Activated CD4-positive, alpha-beta T cell treated with anti-CD3 and anti-CD28 coated beads for 36 hours (primary cell): ENCODE results near the gene PDILT. TPM values are rescaled to one million over a fixed set of nuclear protein-coding genes. Genes with fewer than 3 reads are reported as not detected.
"Not testable (repeated sequence)": the region's sequence is repeated elsewhere in the genome, so short reads cannot be mapped to it uniquely, and the experiment has no call there.

Experiments used
- ATAC-seq: fragments of 200-7000 bp; cut with Tn5 transposase; one replicate; pipeline ENCODE4 v1.10.0; 2021; ENCODE audit warnings: mild to moderate bottlenecking, moderate library complexity
- CTCF ChIA-PET: fragments of 350-600 bp; sonication (Branson Sonifier 250); formaldehyde crosslinking; loops from one replicate; lab custom pipeline; 2021; ENCODE audit warnings: antibody characterized with exemption; lab: Charles Lee
- POLR2A ChIA-PET: fragments of 350-600 bp; sonication (Branson Sonifier 250); formaldehyde crosslinking; loops from one replicate; lab custom pipeline; 2021; ENCODE audit warnings: antibody characterized with exemption, inconsistent platforms; lab: Charles Lee
- DNase-seq: peaks from one replicate; pipeline ENCODE4 v3.0.0-alpha.2; 2020
- H3K27ac Mint-ChIP-seq: one replicate; pipeline ENCODE4 v1.8.0; 2021; ENCODE audit warnings: mixed read lengths
- H3K27me3 Mint-ChIP-seq: one replicate; pipeline ENCODE4 v1.8.0; 2021; ENCODE audit warnings: mixed read lengths
- H3K36me3 Mint-ChIP-seq: one replicate; pipeline ENCODE4 v1.8.0; 2021; ENCODE audit warnings: low read depth, mixed read lengths
- H3K4me1 Mint-ChIP-seq: one replicate; pipeline ENCODE4 v1.8.0; 2021; ENCODE audit warnings: mixed read lengths
- H3K4me3 Mint-ChIP-seq: one replicate; pipeline ENCODE4 v1.8.0; 2021; ENCODE audit warnings: mild to moderate bottlenecking, moderate library complexity, mixed read lengths
- H3K9me3 Mint-ChIP-seq: one replicate; pipeline ENCODE4 v1.8.0; 2021; ENCODE audit warnings: low read depth, mixed read lengths
- intact Hi-C, 2 experiments: fragments of 100-400 bp; cut with DNase I in 1 of 2; cut with micrococcal nuclease in 1 of 2; formaldehyde crosslinking; loops; one replicate each; pipeline versions ENCODE4 v1.14.2 to v1.15.1; 2022 to 2024; cut with DNase I, micrococcal nuclease
- total RNA-seq, 2 experiments: library from RNA; stranded (reverse); gene quantifications; one replicate each; pipeline ENCODE4 v1.2.3, GENCODE V29; 2021

Gene PDILT
- total RNA-seq, 2 experiments from 2014 or later, result not detected

- CTCF ChIA-PET, POLR2A ChIA-PET, DNase-seq: not testable (repeated sequence)
Measured at GRCh38 chr16:20429499-20429898, 25.0 kb upstream of the PDILT start.

GRCh38 chr16:20427401-20427797 lies 22.9 kb upstream of the PDILT start:
- H3K36me3 Mint-ChIP-seq, POLR2A ChIA-PET, CTCF ChIA-PET: not testable (repeated sequence)

More at GRCh38 chr16:20429499-20429898, 25.0 kb upstream of the PDILT start:
- H3K36me3 Mint-ChIP-seq, intact Hi-C loops, H3K9me3 Mint-ChIP-seq, H3K4me1 Mint-ChIP-seq, H3K4me3 Mint-ChIP-seq, H3K27me3 Mint-ChIP-seq, ATAC-seq, H3K27ac Mint-ChIP-seq: not testable (repeated sequence)

GRCh38 chr16:20424129-20424866 lies 19.8 kb upstream of the PDILT start:
- POLR2A ChIA-PET, result no interaction called here
- no peak overlapping the region for H3K27ac Mint-ChIP-seq
- intact Hi-C loops, result no loop called here
- CTCF ChIA-PET, result no interaction called here
- no peaks in the 10 kb centered on the region for H3K9me3 Mint-ChIP-seq
- no peaks in the 10 kb centered on the region for H3K4me1 Mint-ChIP-seq
- no peak overlapping the region for H3K4me3 Mint-ChIP-seq
- DNase-seq (no peak), ATAC-seq (no peak)
- no peaks in the 10 kb centered on the region for H3K36me3 Mint-ChIP-seq
- peaks cover 8% of the 10 kb centered on the region for H3K27me3 Mint-ChIP-seq

More at GRCh38 chr16:20427401-20427797, 22.9 kb upstream of the PDILT start:
- H3K27me3 Mint-ChIP-seq, H3K4me3 Mint-ChIP-seq, intact Hi-C loops, ATAC-seq, DNase-seq, H3K27ac Mint-ChIP-seq, H3K9me3 Mint-ChIP-seq, H3K4me1 Mint-ChIP-seq: not testable (repeated sequence)

- ATAC-seq, H3K27ac Mint-ChIP-seq, H3K9me3 Mint-ChIP-seq, intact Hi-C loops, CTCF ChIA-PET, H3K36me3 Mint-ChIP-seq, POLR2A ChIA-PET, H3K4me3 Mint-ChIP-seq, H3K27me3 Mint-ChIP-seq, H3K4me1 Mint-ChIP-seq, DNase-seq: not testable (repeated sequence)
Measured at GRCh38 chr16:20423772-20424128, 19.2 kb upstream of the PDILT start.

GRCh38 chr16:20421748-20422147 lies 17.2 kb upstream of the PDILT start:
- ATAC-seq, CTCF ChIA-PET, H3K27ac Mint-ChIP-seq, POLR2A ChIA-PET, H3K9me3 Mint-ChIP-seq, H3K27me3 Mint-ChIP-seq, DNase-seq, H3K36me3 Mint-ChIP-seq, H3K4me1 Mint-ChIP-seq, H3K4me3 Mint-ChIP-seq, intact Hi-C loops: not testable (repeated sequence)

- H3K27ac Mint-ChIP-seq, POLR2A ChIA-PET, ATAC-seq, H3K9me3 Mint-ChIP-seq, H3K4me1 Mint-ChIP-seq, H3K36me3 Mint-ChIP-seq, H3K4me3 Mint-ChIP-seq, H3K27me3 Mint-ChIP-seq, intact Hi-C loops, DNase-seq, CTCF ChIA-PET: not testable (repeated sequence)
Measured at GRCh38 chr16:20419093-20419492, 14.6 kb upstream of the PDILT start.

- no peak for DNase-seq
- Mint-ChIP-seq H3K4me3 (no peak overlapping the region), H3K4me1 (no peaks in the 10 kb centered on the region), H3K27ac (no peak overlapping the region), H3K9me3 (no peaks in the 10 kb centered on the region), H3K36me3 (no peaks in the 10 kb centered on the region), H3K27me3 (peaks cover 7% of the 10 kb centered on the region)
- ChIA-PET POLR2A (no interaction called here), CTCF (no interaction called here)
- no peak for ATAC-seq
- intact Hi-C loops, result no loop called here
Measured at GRCh38 chr16:20415541-20415940, 11.0 kb upstream of the PDILT start.

GRCh38 chr16:20411055-20411454 lies 6.5 kb upstream of the PDILT start:
- ChIA-PET CTCF (no interaction called here), POLR2A (no interaction called here)

GRCh38 chr16:20410121-20410723 lies 5.7 kb upstream of the PDILT start:
- Mint-ChIP-seq H3K4me1 (no peaks in the 10 kb centered on the region), H3K4me3 (no peak overlapping the region), H3K27ac (no peak overlapping the region), H3K9me3 (no peaks in the 10 kb centered on the region), H3K36me3 (no peaks in the 10 kb centered on the region), H3K27me3 (peaks cover 9% of the 10 kb centered on the region)
- ATAC-seq (no peak), DNase-seq (no peak)
- ChIA-PET POLR2A (no interaction called here), CTCF (interaction anchor here (1.2 kb wide), 1 partner anchor 30 kb away, joined by 4 read pairs; no protein-coding TSS in a partner anchor)
- intact Hi-C loops, result no loop called here

More at GRCh38 chr16:20411055-20411454, 6.5 kb upstream of the PDILT start:
- H3K27me3 Mint-ChIP-seq, result peaks cover 9% of the 10 kb centered on the region
- no peaks in the 10 kb centered on the region for H3K9me3 Mint-ChIP-seq
- ATAC-seq (no peak), DNase-seq (no peak)
- intact Hi-C loops, result no loop called here
- no peak overlapping the region for H3K4me3 Mint-ChIP-seq
- H3K4me1 Mint-ChIP-seq, result no peaks in the 10 kb centered on the region
- H3K27ac Mint-ChIP-seq, result no peak overlapping the region
- H3K36me3 Mint-ChIP-seq, result no peaks in the 10 kb centered on the region

GRCh38 chr16:20409398-20410120 lies 5.0 kb upstream of the PDILT start, which contains the start of gene ACSM5:
TSS of gene ACSM5 (plus strand) at chr16:20409534. CDS start at chr16:20411485, 1,951 bp downstream.
- no peak for DNase-seq
- Mint-ChIP-seq H3K4me1 (no peaks in the 10 kb centered on the region), H3K9me3 (no peaks in the 10 kb centered on the region), H3K27ac (no peak within 1 kb of the TSS), H3K36me3 (no peaks in the 10 kb centered on the region), H3K27me3 (peaks cover 7% of the 10 kb centered on the region), H3K4me3 (no peak within 1 kb of the TSS)
- ATAC-seq, result no peak
- POLR2A ChIA-PET, result no interaction called here
- intact Hi-C loops, result no loop called here
- CTCF ChIA-PET, result interaction anchor here (1.2 kb wide), 1 partner anchor 30 kb away, joined by 4 read pairs; no protein-coding TSS in a partner anchor

GRCh38 chr16:20402651-20403050 lies 1.9 kb downstream of the PDILT start:
- ATAC-seq, result no peak
- no peaks in the 10 kb centered on the region for H3K4me1 Mint-ChIP-seq
- DNase-seq, result no peak
- H3K27me3 Mint-ChIP-seq, result peaks cover 6% of the 10 kb centered on the region
- H3K27ac Mint-ChIP-seq, result no peak overlapping the region
- H3K4me3 Mint-ChIP-seq, result no peak overlapping the region
- H3K36me3 Mint-ChIP-seq, result no peaks in the 10 kb centered on the region
- POLR2A ChIA-PET, result no interaction called here
- intact Hi-C loops, result no loop called here
- CTCF ChIA-PET, result no interaction called here
- H3K9me3 Mint-ChIP-seq, result no peaks in the 10 kb centered on the region
